ENCODE data around the gene NUDT13.

DNA sequence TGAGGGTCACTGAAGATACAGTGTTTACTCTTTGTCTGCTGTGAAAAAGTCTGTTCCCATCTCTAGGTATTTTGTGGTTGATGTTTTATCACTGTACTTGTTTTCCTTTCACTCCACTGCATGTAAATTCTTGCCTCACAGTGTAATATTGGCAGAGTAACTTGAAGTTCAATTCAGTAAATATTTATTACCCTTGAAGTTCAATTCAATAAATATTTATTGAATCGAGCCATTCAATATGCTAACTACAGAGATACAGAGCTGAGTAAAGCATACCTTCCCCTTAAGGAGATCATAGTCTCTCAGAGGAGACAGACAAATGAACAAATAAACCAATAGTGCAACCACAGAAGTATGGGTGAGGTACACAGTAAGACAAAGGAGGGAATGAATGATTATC, 9.2 kb downstream of the NUDT13 start:
- TF ChIP-seq, protein P1, sequence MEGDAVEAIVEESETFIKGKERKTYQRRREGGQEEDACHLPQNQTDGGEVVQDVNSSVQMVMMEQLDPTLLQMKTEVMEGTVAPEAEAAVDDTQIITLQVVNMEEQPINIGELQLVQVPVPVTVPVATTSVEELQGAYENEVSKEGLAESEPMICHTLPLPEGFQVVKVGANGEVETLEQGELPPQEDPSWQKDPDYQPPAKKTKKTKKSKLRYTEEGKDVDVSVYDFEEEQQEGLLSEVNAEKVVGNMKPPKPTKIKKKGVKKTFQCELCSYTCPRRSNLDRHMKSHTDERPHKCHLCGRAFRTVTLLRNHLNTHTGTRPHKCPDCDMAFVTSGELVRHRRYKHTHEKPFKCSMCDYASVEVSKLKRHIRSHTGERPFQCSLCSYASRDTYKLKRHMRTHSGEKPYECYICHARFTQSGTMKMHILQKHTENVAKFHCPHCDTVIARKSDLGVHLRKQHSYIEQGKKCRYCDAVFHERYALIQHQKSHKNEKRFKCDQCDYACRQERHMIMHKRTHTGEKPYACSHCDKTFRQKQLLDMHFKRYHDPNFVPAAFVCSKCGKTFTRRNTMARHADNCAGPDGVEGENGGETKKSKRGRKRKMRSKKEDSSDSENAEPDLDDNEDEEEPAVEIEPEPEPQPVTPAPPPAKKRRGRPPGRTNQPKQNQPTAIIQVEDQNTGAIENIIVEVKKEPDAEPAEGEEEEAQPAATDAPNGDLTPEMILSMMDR (IDR thresholded peaks at IDR 0.05), result no peak
- TF ChIP-seq POLR2A (IDR thresholded peaks at IDR 0.05), result no peak
